HCT116 (cell line): ENCODE results near the gene ACLY. TPM values are rescaled to one million over a fixed set of nuclear protein-coding genes. Genes with fewer than 3 reads are reported as not detected.

ENCODE experiments used
- ATAC-seq: fragments of 200-7000 bp; cut with Tn5 transposase; 2 replicates; pipeline ENCODE4 v1.9.1; 2020; ENCODE audit warnings: mild to moderate bottlenecking, moderate library complexity
- BruUV-seq: library from RNA; stranded (reverse); fragments of 400-500 nt; replicated peaks from 2 replicates; lab custom pipeline; 2021; lab: Mats Ljungman, UMichigan
- CTCF ChIA-PET: fragments of 300-600 bp; sonication (Branson Sonifier 250); formaldehyde crosslinking; loops from one replicate; lab custom pipeline; 2021; ENCODE audit warnings: antibody characterized with exemption; lab: Charles Lee
- POLR2A ChIA-PET: fragments of 300-600, 350-600 bp; sonication (Branson Sonifier 250); formaldehyde crosslinking; loops from one replicate; lab custom pipeline; 2021; ENCODE audit warnings: antibody characterized with exemption; lab: Charles Lee
- RAD21 ChIA-PET, 2 experiments: fragments of 300-600 bp; sonication (Branson Sonifier 250); formaldehyde crosslinking; loops; one replicate each; lab custom pipeline; 2023; ENCODE audit warnings: low total read pairs in 2 of 2; ENCODE audit not compliant: uncharacterized antibody in 2 of 2, unreplicated experiment in 2 of 2, low non-redundant PET in 1 of 2; lab: Charles Lee
- DNase-seq: peaks from one replicate; pipeline ENCODE4 v3.0.0-alpha.2; 2010; ENCODE audit warnings: low read depth, low spot score
- H2AFZ ChIP-seq: fragments of 200-600 bp; shearing (Covaris generic), sonication (generic); 2 replicates; pipeline ENCODE4 v1.6.1; 2017; ENCODE audit warnings: low read depth, mixed run types, mixed read lengths, antibody characterized with exemption, low read length; ENCODE audit not compliant: poor library complexity, severe bottlenecking
- H3K27ac ChIP-seq: 2 replicates; pipeline ENCODE4 v1.5.1; 2012; ENCODE audit warnings: low read depth, low read length
- H3K27me3 ChIP-seq: fragments of 200-600 bp; sonication (generic); 2 replicates; pipeline ENCODE4 v1.6.1; 2016; ENCODE audit warnings: mixed run types, low read length, mixed read lengths; ENCODE audit not compliant: insufficient read depth
- H3K36me3 ChIP-seq, 2 experiments: fragments of 200-500 bp in 1 of 2; fragments of 200-600 bp in 1 of 2; sonication (Bioruptor generic) in 1 of 2; sonication (generic) in 1 of 2; 2 replicates each; pipeline versions ENCODE4 v1.5.1 to v1.6.1; 2014 to 2016; ENCODE audit warnings: low read length in 2 of 2, inconsistent platforms in 1 of 2, mixed read lengths in 1 of 2, mixed run types in 1 of 2; ENCODE audit not compliant: insufficient read depth in 2 of 2, control insufficient read depth in 1 of 2
- H3K4me1 ChIP-seq, 2 experiments: fragments of 200-600 bp in 1 of 2; sonication (generic) in 1 of 2; 2 replicates each; pipeline versions ENCODE4 v1.5.1 to v1.6.1; 2012 to 2017; ENCODE audit warnings: low read length in 2 of 2, inconsistent platforms in 1 of 2, mild to moderate bottlenecking in 1 of 2, mixed read lengths in 1 of 2, mixed run types in 1 of 2, moderate library complexity in 1 of 2; ENCODE audit not compliant: insufficient read depth in 2 of 2, control insufficient read depth in 1 of 2
- H3K4me2 ChIP-seq: fragments of 200-600 bp; sonication (generic); 2 replicates; pipeline ENCODE4 v1.6.1; 2017; ENCODE audit warnings: mixed run types, low read length, mixed read lengths
- H3K4me3 ChIP-seq, 2 experiments: fragments of 200-600 bp in 1 of 2; sonication (generic) in 1 of 2; replicated peaks in 1 of 2; 2 replicates each; pipeline ENCODE4 v1.5.1; 2011 to 2016; ENCODE audit warnings: low read length in 2 of 2, control low read depth in 1 of 2, low read depth in 1 of 2, mild to moderate bottlenecking in 1 of 2, mixed read lengths in 1 of 2, mixed run types in 1 of 2
- H3K79me2 ChIP-seq: fragments of 200-600 bp; sonication (generic); 2 replicates; pipeline ENCODE4 v1.6.1; 2017; ENCODE audit warnings: mild to moderate bottlenecking, mixed run types, low read length, moderate library complexity, mixed read lengths; ENCODE audit not compliant: insufficient read depth
- H3K9ac ChIP-seq: fragments of 200-600 bp; sonication (generic); 2 replicates; pipeline ENCODE4 v1.6.1; 2016; ENCODE audit warnings: low read length, mixed read lengths
- H3K9me2 ChIP-seq: fragments of 200-600 bp; sonication (generic), shearing (Covaris generic); 2 replicates; pipeline ENCODE4 v1.6.1; 2017; ENCODE audit warnings: mixed run types, mild to moderate bottlenecking, moderate library complexity; ENCODE audit not compliant: insufficient read depth
- H3K9me3 ChIP-seq, 2 experiments: fragments of 200-500 bp in 1 of 2; fragments of 200-600 bp in 1 of 2; sonication (Bioruptor generic) in 1 of 2; sonication (generic) in 1 of 2; 2 replicates each; pipeline ENCODE4 v1.6.1; 2014 to 2017; ENCODE audit warnings: low read length in 2 of 2, mixed read lengths in 2 of 2, inconsistent platforms in 1 of 2, low read depth in 1 of 2, mild to moderate bottlenecking in 1 of 2, mixed run types in 1 of 2, moderate library complexity in 1 of 2; ENCODE audit not compliant: control insufficient read depth in 1 of 2, insufficient read depth in 1 of 2
- H4K20me1 ChIP-seq: fragments of 200-600 bp; sonication (generic), shearing (Covaris generic); 2 replicates; pipeline ENCODE4 v1.6.1; 2017; ENCODE audit warnings: mixed run types, mild to moderate bottlenecking, moderate library complexity; ENCODE audit not compliant: insufficient read depth
- CTCF ChIP-seq, 3 experiments: fragments of 200-600 bp in 1 of 3; sonication (generic) in 1 of 3; IDR thresholded peaks in 2 of 3; conservative IDR thresholded peaks in 1 of 3; 2 replicates each; pipeline ENCODE4 v1.5.1; 2012 to 2017; ENCODE audit warnings: low read depth in 2 of 3, low read length in 2 of 3, antibody characterized with exemption in 1 of 3, borderline replicate concordance in 1 of 3, control low read depth in 1 of 3, mild to moderate bottlenecking in 1 of 3, mixed read lengths in 1 of 3, mixed run types in 1 of 3, moderate library complexity in 1 of 3; ENCODE audit not compliant: insufficient read depth in 1 of 3
- EGR1 ChIP-seq: IDR thresholded peaks from 2 replicates; pipeline ENCODE4 v1.6.1; 2012; ENCODE audit warnings: low read depth
- ELF1 ChIP-seq: IDR thresholded peaks from 2 replicates; pipeline ENCODE4 v1.6.1; 2012; ENCODE audit warnings: low read depth, borderline replicate concordance
- EZH2 ChIP-seq: fragments of 200-600 bp; sonication (generic); IDR thresholded peaks from 2 replicates; pipeline ENCODE4 v1.6.1; 2017; ENCODE audit warnings: antibody characterized with exemption, mixed run types
- EZH2phosphoT487 ChIP-seq: fragments of 200-600 bp; IDR thresholded peaks from 2 replicates; pipeline ENCODE4 v1.6.1; 2018; ENCODE audit warnings: antibody characterized with exemption, borderline replicate concordance
- JUND ChIP-seq: IDR thresholded peaks from 2 replicates; pipeline ENCODE4 v1.6.1; 2012
- POLR2A ChIP-seq: IDR thresholded peaks from 2 replicates; pipeline ENCODE4 v1.7.0; 2011; ENCODE audit warnings: borderline replicate concordance; ENCODE audit not compliant: insufficient read depth, insufficient read length; ENCODE audit errors: extremely low read depth
- POLR2AphosphoS5 ChIP-seq: IDR thresholded peaks from 2 replicates; pipeline ENCODE4 v1.6.1; 2011; ENCODE audit warnings: mild to moderate bottlenecking, low read depth, low read length, moderate library complexity
- RAD21 ChIP-seq: IDR thresholded peaks from 2 replicates; pipeline ENCODE4 v1.6.1; 2012; ENCODE audit warnings: low read depth, mild to moderate bottlenecking
- REST ChIP-seq: IDR thresholded peaks from 2 replicates; pipeline ENCODE4 v1.6.1; 2012; ENCODE audit warnings: low read depth
- SP1 ChIP-seq: IDR thresholded peaks from 2 replicates; pipeline ENCODE4 v1.6.1; 2012; ENCODE audit warnings: low read depth
- TCF7L2 ChIP-seq: IDR thresholded peaks from 2 replicates; pipeline ENCODE4 v1.7.0; 2011; ENCODE audit warnings: borderline replicate concordance, inconsistent platforms; ENCODE audit not compliant: insufficient read depth, insufficient read length; ENCODE audit errors: extremely low read depth
- YY1 ChIP-seq: IDR thresholded peaks from 2 replicates; pipeline ENCODE4 v1.6.1; 2011; ENCODE audit warnings: low read length, low read depth, moderate library complexity, mild to moderate bottlenecking; ENCODE audit not compliant: insufficient replicate concordance; ENCODE audit errors: extremely low read depth
- ZFX ChIP-seq: fragments of 450-650 bp; IDR thresholded peaks from 2 replicates; pipeline ENCODE4 v1.6.1; 2017
- ZNF274 ChIP-seq: fragments of 200-500 bp; sonication (Bioruptor generic); IDR thresholded peaks from 2 replicates; pipeline ENCODE4 v1.6.1; 2014; ENCODE audit warnings: mild to moderate bottlenecking, low read depth, low read length, inconsistent platforms
- intact Hi-C: fragments of 100-400 bp; cut with micrococcal nuclease; formaldehyde crosslinking; loops from 2 replicates; pipeline ENCODE4 v1.10.0; 2022
- total RNA-seq: library from RNA; stranded (reverse); gene quantifications from one replicate; pipeline ENCODE4 v1.2.1, GENCODE V29; 2021; ENCODE audit not compliant: unreplicated experiment

The ACLY gene
- total RNA-seq, 1 experiment from 2014 or later: 222 TPM

DNA sequence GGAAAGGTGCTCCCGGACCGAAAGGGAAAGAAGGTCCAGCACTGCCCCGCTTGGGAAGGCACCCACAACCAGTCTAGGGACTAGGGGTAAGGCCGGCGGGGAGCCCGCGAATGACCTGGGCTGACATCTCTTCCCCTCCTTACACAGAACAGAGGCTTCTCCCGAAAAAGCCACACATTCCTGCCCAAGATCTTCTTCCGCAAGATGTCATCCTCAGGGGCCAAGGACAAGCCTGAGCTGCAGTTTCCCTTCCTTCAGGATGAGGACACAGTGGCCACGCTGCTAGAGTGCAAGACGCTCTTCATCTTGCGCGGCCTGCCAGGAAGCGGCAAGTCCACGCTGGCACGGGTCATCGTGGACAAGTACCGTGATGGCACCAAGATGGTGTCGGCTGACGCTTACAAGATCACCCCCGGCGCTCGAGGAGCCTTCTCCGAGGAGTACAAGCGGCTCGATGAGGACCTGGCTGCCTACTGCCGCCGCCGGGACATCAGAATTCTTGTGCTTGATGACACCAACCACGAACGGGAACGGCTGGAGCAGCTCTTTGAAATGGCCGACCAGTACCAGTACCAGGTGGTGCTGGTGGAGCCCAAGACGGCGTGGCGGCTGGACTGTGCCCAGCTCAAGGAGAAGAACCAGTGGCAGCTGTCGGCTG lies 49.3 kb upstream of the ACLY start:
- H3K4me1 ChIP-seq: peaks cover 7 to 22% of the 10 kb centered on the region in 2 experiments
- no peaks in the 10 kb centered on the region for H3K27me3 ChIP-seq
- H4K20me1 ChIP-seq: no peaks in the 10 kb centered on the region
- no peak overlapping the region for H3K9ac ChIP-seq
- no peak for ATAC-seq
- peak overlapping the region; percentile 73; the same call in 1 of the 2 replicates for H3K27ac ChIP-seq
- intact Hi-C loops: loop anchor here (5.0 kb wide), 1 partner anchor 49 kb away; the partner anchor contains the start of gene DNAJC7
- CTCF ChIA-PET: no interaction called here
- no TSS peak for BruUV-seq
- POLR2A ChIA-PET: interaction anchor here (1.6 to 3.0 kb wide), 2 partner anchors 13 to 50 kb away, joined by 3 to 17 read pairs; partner anchors contain the start of gene DNAJC7
- H3K79me2 ChIP-seq: peaks cover 21% of the 10 kb centered on the region
- no peaks in the 10 kb centered on the region for H3K9me2 ChIP-seq
- peaks cover 15 to 29% of the 10 kb centered on the region in 2 experiments; a peak in 3 of 4 replicates for H3K36me3 ChIP-seq
- TF ChIP-seq EZH2phosphoT487 (no peak), ELF1 (no peak), YY1 (no peak), EGR1 (no peak), SP1 (no peak), ZNF274 (no peak), CTCF (IDR thresholded peaks at IDR 0.05 in 2 of 3, conservative IDR thresholded peaks at IDR 0.05 in 1 of 3; ENCODE audit: borderline replicate concordance in 1 of 3, insufficient read depth in 1 of 3, low read depth in 2 of 3, low read length in 2 of 3) (no peak), RAD21 (no peak), REST (no peak), POLR2A (no peak), ZFX (no peak), POLR2AphosphoS5 (no peak), EZH2 (no peak), TCF7L2 (no peak), JUND (no peak)
- TF ChIP-seq, all 23 proteins: peak for 0
- no peak for DNase-seq
- RAD21 ChIA-PET: no interaction called here
- H3K4me3 ChIP-seq: peak overlapping the region; percentile 54 to 77
- H3K9me3 ChIP-seq: no peaks in the 10 kb centered on the region
- no peak overlapping the region for H2AFZ ChIP-seq
- H3K4me2 ChIP-seq: peak overlapping the region; percentile 82
